NB4 (cell line): ENCODE measurements around the gene MYL3.
A peak's percentile ranks its signal among the peaks of the same experiment; 100 is the strongest.

Experiments
- DNase-seq: peaks from one replicate; pipeline ENCODE4 v3.0.0; 2010; ENCODE audit warnings: low read depth
- H3K4me3 ChIP-seq: one replicate; pipeline ENCODE4 v1.5.1; 2011; ENCODE audit warnings: mild to moderate bottlenecking, low read depth, low read length, moderate library complexity
- CTCF ChIP-seq: IDR thresholded peaks from one replicate; pipeline ENCODE4 v1.5.1; 2012; ENCODE audit warnings: low read depth, low read length
- MYC ChIP-seq: IDR thresholded peaks from 2 replicates; pipeline ENCODE4 v1.6.1; 2011; ENCODE audit warnings: low read depth, low read length
- POLR2A ChIP-seq: IDR thresholded peaks from 2 replicates; pipeline ENCODE4 v1.6.1; 2011; ENCODE audit warnings: mild to moderate bottlenecking; ENCODE audit not compliant: insufficient read length; ENCODE audit errors: extremely low read depth
- TF ChIP-seq, protein P1 (sequence below): IDR thresholded peaks from 2 replicates; pipeline ENCODE4 v1.6.1; 2011; ENCODE audit warnings: low read depth, low read length

Gene MYL3

DNA sequence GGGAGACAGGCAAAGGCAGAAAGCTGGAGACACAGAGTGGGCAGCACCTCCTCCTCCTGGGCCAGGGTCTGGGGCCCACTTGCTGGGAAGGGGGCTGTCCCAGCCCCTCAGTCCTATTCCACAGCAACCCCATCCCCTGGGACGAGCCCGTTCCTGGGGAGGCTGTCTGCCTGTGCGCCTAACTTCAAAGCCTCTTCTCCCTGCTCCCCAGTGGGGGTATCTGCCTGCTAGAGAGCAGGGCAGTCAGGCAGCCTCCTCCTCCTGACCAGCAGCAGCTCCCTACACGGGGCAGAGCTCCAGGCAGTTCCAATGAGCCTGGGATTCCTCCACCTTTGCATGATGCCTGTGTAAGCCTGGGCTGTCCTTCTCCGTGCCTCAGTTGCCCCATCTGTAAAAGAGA, 21.2 kb upstream of the MYL3 start:
- H3K4me3 ChIP-seq = no peak overlapping the region
- DNase-seq = no peak
- TF ChIP-seq POLR2A = no peak
- TF ChIP-seq CTCF = no peak
- TF ChIP-seq, protein P1, sequence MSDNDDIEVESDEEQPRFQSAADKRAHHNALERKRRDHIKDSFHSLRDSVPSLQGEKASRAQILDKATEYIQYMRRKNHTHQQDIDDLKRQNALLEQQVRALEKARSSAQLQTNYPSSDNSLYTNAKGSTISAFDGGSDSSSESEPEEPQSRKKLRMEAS = no peak
- TF ChIP-seq MYC = no peak

DNA sequence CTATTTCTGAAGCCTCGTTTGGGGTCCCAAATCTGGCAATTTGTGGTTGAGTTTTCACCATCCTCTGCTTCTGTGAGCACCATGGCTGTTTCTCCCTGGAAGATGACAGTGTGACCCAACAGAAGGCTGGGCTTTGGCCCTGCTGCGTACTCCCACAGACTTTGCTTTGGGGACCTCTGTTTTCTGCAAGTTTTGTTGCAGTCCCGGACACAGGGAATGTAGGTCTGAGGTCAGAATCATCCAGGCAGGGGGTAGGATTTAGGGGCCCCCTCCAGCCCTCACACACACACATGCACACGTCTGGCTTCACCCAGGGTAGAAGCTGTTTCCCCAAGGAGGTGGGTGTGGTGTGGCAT, 20.6 kb upstream of the MYL3 start:
- no peak for DNase-seq
- no peak overlapping the region for H3K4me3 ChIP-seq
- no peak for TF ChIP-seq MYC
- TF ChIP-seq CTCF = no peak
- TF ChIP-seq, protein P1 = no peak
- TF ChIP-seq POLR2A = no peak

DNA sequence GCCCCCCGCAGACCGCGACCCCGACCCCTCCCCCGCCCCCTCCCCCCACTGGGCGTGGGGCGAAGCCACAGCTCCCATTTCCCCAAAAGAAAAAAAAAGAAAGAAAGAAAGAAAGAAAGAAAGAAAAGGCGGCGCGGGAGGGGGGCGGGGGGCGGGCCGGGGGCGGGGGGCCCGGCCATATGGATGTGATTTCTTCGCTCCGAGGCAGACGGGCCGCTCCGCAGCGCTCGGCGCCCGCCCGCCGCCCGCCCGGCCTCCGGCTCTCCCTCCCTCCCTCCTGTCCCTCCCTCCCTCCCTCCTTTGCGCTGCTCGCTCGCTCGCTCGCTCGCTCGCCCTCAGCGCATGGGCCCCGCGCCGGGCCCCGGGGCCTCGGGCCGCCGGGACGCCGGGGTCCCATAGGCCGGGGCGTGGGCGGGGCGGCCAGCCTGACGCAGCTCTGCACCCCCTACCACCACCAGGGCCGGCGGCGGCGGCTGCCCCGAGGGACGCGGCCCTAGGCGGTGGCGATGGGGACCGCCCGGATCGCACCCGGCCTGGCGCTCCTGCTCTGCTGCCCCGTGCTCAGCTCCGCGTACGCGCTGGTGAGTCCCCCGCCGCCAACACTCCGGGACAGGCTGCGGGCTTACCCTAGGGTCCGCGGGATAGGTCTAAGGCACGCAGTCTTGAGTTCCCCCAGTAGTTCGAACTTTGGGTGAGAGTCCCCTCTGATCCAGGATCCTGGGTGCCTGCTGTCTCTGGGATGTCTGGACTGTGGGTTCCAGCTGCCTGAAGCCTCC, 20.0 kb upstream of the MYL3 start:
- no peak overlapping the region for H3K4me3 ChIP-seq
- TF ChIP-seq, protein P1 = no peak
- no peak for TF ChIP-seq POLR2A
- TF ChIP-seq MYC = no peak
- TF ChIP-seq CTCF = no peak
- DNase-seq = peak; percentile 52

GRCh38 chr3:46882377-46883053, 19.3 kb upstream of the MYL3 start:
- TF ChIP-seq POLR2A (no peak), CTCF (no peak), MYC (no peak)
- TF ChIP-seq, protein P1 = no peak
- peak overlapping the region; percentile 32 for H3K4me3 ChIP-seq
- DNase-seq = peak; percentile 70

DNA sequence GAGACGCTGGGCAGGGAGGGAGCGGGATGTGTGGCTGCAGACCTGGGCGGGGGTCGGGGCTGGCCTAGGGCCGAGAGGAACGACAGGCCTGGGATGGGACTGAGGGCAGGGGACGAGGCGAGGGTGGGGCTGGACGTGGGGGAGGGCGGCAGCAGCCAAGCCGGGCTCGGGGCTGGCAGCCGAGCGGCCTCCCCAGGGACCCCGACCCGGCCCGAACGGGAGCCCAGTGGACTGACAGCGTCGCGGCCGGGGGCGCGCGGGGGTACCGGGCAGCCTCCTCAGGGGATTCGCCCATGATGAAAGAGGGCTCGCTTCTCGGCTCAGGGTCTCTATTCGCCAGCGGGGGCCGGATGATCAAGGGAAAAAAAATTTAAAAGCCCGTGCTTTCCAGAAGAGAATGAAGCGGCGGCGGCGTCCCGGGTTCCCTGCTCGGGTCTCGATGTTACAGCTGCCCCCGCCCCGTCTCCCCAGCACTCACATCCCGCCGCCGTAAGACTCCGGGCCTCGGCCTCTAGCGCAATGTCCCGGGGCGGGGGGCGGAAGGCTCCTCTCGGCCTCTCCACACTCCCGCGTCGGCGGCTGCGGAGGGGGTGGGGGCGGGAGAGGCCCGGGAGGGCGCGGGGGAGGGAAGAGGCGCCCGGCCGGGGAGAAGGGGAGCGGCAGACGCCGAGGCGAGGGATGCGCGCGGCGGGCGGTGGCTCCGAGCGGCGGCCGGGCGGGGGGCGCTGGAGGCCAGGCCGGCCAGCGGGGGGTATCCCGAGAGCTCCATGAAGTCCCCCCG, 18.5 kb upstream of the MYL3 start:
- H3K4me3 ChIP-seq = no peak overlapping the region
- TF ChIP-seq POLR2A (no peak), MYC (no peak), CTCF (no peak)
- TF ChIP-seq, protein P1 = no peak
- peak; percentile 52 for DNase-seq
